LoVo (cell line): Measurements from ENCODE around the gene PRRC2A.

ENCODE experiments used
- DNase-seq: peaks from one replicate; pipeline ENCODE4 v3.0.0-alpha.2; 2016; ENCODE audit warnings: low spot score

The PRRC2A gene

GRCh38 chr6:31624070-31624469 is 3.6 kb downstream of the PRRC2A start:
- no peak for DNase-seq

- DNase-seq = no peak
Measured at GRCh38 chr6:31626952-31627351, 6.4 kb downstream of the PRRC2A start.

- no peak for DNase-seq
Measured at GRCh38 chr6:31627690-31628287, 7.3 kb downstream of the PRRC2A start.

GRCh38 chr6:31629014-31629413 is 8.5 kb downstream of the PRRC2A start:
- DNase-seq = no peak

- DNase-seq = no peak
Measured at GRCh38 chr6:31630177-31630934, 9.8 kb downstream of the PRRC2A start.

GRCh38 chr6:31631209-31631608 is 10.7 kb downstream of the PRRC2A start:
- no peak for DNase-seq

GRCh38 chr6:31631681-31632278 is 11.3 kb downstream of the PRRC2A start:
- DNase-seq = no peak

GRCh38 chr6:31632279-31632946 is 11.9 kb downstream of the PRRC2A start:
- DNase-seq = no peak

- no peak for DNase-seq
Measured at GRCh38 chr6:31633447-31633846, 12.9 kb downstream of the PRRC2A start.

- no peak for DNase-seq
Measured at GRCh38 chr6:31634131-31634530, 13.6 kb downstream of the PRRC2A start.

- no peak for DNase-seq
Measured at GRCh38 chr6:31634969-31635575, 14.6 kb downstream of the PRRC2A start.

GRCh38 chr6:31636698-31637596 is 16.4 kb downstream of the PRRC2A start:
- no peak for DNase-seq

- DNase-seq = no peak
Measured at GRCh38 chr6:31639043-31639442, 18.5 kb downstream of the PRRC2A start.

GRCh38 chr6:31639449-31639861 is 18.9 kb downstream of the PRRC2A start:
- no peak for DNase-seq

GRCh38 chr6:31640612-31641011 is 20.1 kb downstream of the PRRC2A start:
- no peak for DNase-seq

GRCh38 chr6:31641370-31641769 is 20.9 kb downstream of the PRRC2A start:
- no peak for DNase-seq

- DNase-seq = no peak
Measured at GRCh38 chr6:31642798-31643570, 22.5 kb downstream of the PRRC2A start.

GRCh38 chr6:31643818-31644454 is 23.4 kb downstream of the PRRC2A start:
- DNase-seq = no peak

- DNase-seq = no peak
Measured at GRCh38 chr6:31645325-31645724, 24.8 kb downstream of the PRRC2A start.

- peak; percentile 78 for DNase-seq
Measured at GRCh38 chr6:31651602-31652191, 31.2 kb downstream of the PRRC2A start.
